Stimulated activated CD8-positive, alpha-beta memory T cell treated with anti-CD3 and anti-CD28 coated beads, Interleukin-7, amount 100 ng/mL, for 1 hour (primary cell): ENCODE data around the gene ATRX.
"Not testable (repeated sequence)": the region's sequence is repeated elsewhere in the genome, so short reads cannot be mapped to it uniquely, and the experiment has no call there.

Experiments used
- DNase-seq, 2 donors: peaks; one replicate each; pipeline ENCODE4 v3.0.0-alpha.2; 2020; ENCODE audit warnings: low read depth in 2 of 2

The ATRX gene

GRCh38 chrX:77621453-77621852, 164.6 kb downstream of the ATRX start:
- DNase-seq: not testable (repeated sequence)

- no peak for DNase-seq
Measured at GRCh38 chrX:77617206-77617605, 168.8 kb downstream of the ATRX start.

GRCh38 chrX:77603635-77604336, 182.2 kb downstream of the ATRX start:
- DNase-seq: no peak

- DNase-seq: no peak
Measured at GRCh38 chrX:77597511-77597910, 188.5 kb downstream of the ATRX start.

GRCh38 chrX:77597090-77597489, 188.9 kb downstream of the ATRX start:
- DNase-seq: no peak

GRCh38 chrX:77595848-77596247, 190.2 kb downstream of the ATRX start:
- DNase-seq: no peak

GRCh38 chrX:77572322-77572721, 213.7 kb downstream of the ATRX start:
- DNase-seq: no peak

GRCh38 chrX:77565278-77565677, 220.7 kb downstream of the ATRX start:
- no peak for DNase-seq

- no peak for DNase-seq
Measured at GRCh38 chrX:77564823-77565222, 221.2 kb downstream of the ATRX start.

- DNase-seq: no peak
Measured at GRCh38 chrX:77561372-77561771, 224.6 kb downstream of the ATRX start.

GRCh38 chrX:77556276-77556675, 229.7 kb downstream of the ATRX start:
- no peak for DNase-seq

- no peak for DNase-seq
Measured at GRCh38 chrX:77548751-77549150, 237.3 kb downstream of the ATRX start.

- not testable (repeated sequence) for DNase-seq
Measured at GRCh38 chrX:77539778-77540177, 246.2 kb downstream of the ATRX start.

GRCh38 chrX:77531261-77531660, 254.8 kb downstream of the ATRX start:
- DNase-seq: not testable (repeated sequence)

GRCh38 chrX:77528034-77528433, 258.0 kb downstream of the ATRX start:
- no peak for DNase-seq

- DNase-seq: no peak
Measured at GRCh38 chrX:77527233-77528001, 258.6 kb downstream of the ATRX start.

GRCh38 chrX:77519765-77520164, 266.3 kb downstream of the ATRX start:
- DNase-seq: no peak

GRCh38 chrX:77514177-77514576, 271.8 kb downstream of the ATRX start:
- DNase-seq: no peak

GRCh38 chrX:77510007-77510406, 276.0 kb downstream of the ATRX start:
- DNase-seq: no peak

- DNase-seq: no peak
Measured at GRCh38 chrX:77505227-77505626, 280.8 kb downstream of the ATRX start.

- no peak for DNase-seq
Measured at GRCh38 chrX:77502951-77503525, 283.0 kb downstream of the ATRX start.

- DNase-seq: not testable (repeated sequence)
Measured at GRCh38 chrX:77500164-77500563, 285.9 kb downstream of the ATRX start.
